NCI-H524 (cell line): ENCODE data around the gene FOXP1.

Source experiments
- DNase-seq, 2 experiments: peaks; one replicate each; lab custom pipeline; 2025; lab: John Stamatoyannopoulos, UW

The FOXP1 gene

GRCh38 chr3:71210257-71211007 is 373.1 kb downstream of the FOXP1 start:
- DNase-seq: no peak

- DNase-seq: no peak
Observed at GRCh38 chr3:71208211-71209095, 375.1 kb downstream of the FOXP1 start.

DNA sequence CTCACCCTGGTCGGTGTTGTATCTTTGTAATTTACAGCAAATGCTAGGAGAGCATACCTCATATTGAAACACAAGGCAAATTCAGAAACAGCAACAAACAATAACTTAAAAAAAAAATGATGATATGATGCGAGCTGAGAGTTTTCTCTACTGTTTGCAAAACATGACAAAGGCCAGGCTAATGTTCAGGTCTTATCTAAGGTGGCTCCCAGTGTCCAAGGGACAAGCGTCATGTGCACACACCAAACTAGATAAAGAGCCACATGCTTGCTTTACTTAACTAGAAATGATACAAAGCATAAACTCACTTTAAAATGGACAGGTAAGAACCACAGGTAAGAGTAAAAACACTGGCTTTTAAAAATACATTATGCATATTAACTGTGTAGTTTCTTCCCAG is 375.9 kb downstream of the FOXP1 start:
- DNase-seq: no peak

GRCh38 chr3:71206305-71207165 is 377.0 kb downstream of the FOXP1 start:
- no peak for DNase-seq

DNA sequence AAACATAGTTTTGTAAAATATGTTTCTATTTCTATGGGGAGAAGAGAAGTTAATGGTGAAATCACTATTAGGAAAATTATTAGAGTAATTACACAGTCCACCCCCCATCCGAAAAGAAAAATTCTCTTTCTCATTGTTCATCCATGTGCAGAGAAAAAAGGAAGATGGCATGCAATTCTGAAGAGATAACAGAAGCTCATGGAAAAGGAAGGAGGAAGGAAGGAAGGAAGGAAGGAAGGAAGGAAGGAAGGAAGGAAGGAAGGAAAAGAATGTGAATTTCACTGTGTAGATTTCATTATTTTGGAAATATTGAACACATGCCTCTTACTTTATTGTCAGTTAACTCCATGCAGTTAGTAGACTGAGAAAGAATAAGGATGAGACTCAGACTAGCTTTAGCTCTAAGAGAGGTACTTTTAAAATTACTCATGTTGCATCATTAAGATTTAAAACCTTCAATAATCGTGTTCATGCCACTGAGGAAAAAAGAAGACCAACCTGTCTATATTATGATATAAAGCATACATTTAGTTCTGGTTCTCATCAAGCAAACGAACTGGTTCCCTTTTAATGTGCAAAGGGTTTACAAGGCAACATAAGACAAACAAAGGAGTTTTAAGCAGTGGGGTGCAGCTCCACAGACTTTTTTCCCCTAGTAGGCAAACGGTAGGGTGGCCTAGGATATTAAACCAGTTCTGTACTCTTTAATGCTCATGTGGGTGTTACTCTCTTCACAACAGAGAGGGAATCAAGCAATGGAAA is 379.6 kb downstream of the FOXP1 start:
- DNase-seq: no peak

GRCh38 chr3:71202848-71203533 is 380.5 kb downstream of the FOXP1 start:
- DNase-seq: no peak

DNA sequence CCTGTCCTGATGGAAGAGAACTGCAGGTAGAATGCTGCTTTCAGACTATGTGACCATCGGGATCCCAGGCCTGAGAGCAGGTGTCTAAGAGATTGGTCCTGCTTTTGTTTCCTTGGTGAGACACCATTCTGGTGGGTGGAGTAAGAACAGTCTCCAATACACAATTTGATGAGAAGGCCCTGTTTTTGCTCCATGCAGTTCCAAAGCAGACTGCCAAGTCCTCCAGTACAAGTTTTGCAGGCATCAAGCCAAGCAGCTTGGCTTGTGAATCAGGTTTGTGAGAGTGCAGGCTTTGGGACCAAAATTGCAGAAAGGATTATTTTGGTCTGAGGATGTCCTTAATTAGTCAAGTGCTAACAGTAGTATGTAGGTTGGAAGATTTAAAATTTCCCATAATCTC is 381.6 kb downstream of the FOXP1 start:
- DNase-seq: peak in 1 of 2 experiments; percentile 18

DNA sequence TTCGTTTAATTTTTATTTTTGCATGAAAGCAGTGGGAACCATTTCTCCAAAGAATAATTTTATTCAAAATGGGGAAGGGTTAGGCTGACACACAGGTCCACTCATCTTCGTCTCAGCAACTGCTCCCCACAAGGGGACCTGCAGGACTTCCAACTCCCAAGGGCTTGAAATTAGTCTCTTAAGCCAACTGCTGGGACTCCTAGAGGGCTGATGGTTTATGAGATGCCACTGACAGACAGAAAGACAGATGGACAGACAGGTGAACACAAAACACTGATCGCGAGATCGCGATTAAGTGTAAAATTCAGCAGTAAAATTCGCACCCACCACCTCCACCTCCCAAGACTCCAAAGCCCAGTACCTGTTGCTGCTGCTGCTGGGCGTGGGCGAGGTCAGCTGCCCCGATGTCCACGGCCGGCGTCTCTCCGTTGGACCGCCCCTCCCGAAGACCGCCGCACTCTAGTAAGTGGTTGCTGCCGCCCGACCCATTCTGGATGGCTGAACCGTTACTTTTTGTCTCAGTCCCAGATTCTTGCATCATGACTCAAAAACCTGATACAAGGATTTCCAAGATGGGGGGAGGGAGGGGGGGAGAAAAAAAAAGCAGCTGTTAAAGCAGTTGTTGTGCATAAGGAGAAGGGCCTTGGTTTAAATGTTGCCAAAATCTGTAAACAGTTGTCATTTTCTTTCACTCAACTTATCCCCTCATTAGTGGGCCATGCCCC is 385.5 kb downstream of the FOXP1 start:
- no peak for DNase-seq

- DNase-seq: no peak
Observed at GRCh38 chr3:71195492-71195891, 388.0 kb downstream of the FOXP1 start.

- DNase-seq: no peak
Observed at GRCh38 chr3:71194785-71195184, 388.7 kb downstream of the FOXP1 start.

GRCh38 chr3:71191031-71191482 is 392.5 kb downstream of the FOXP1 start:
- no peak for DNase-seq

DNA sequence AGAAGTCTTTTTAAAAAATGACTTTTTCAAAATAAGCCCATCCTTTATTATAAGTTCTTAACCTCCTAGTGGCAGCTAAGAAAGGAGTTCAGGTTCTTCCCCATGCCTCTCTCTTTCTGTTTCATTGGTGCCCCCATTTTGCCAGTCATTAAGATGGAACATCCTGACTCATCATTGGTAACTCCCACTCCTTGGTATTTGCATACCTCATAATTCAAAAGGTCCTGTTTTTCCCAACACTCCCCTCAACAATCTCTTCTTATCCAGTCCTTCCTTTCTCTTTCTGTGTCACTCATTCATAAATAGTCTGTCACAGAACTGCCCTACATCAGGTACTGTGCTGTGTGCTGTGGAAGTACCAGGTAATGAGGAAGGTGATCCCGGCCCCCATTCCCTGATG is 394.0 kb downstream of the FOXP1 start:
- DNase-seq: no peak

DNA sequence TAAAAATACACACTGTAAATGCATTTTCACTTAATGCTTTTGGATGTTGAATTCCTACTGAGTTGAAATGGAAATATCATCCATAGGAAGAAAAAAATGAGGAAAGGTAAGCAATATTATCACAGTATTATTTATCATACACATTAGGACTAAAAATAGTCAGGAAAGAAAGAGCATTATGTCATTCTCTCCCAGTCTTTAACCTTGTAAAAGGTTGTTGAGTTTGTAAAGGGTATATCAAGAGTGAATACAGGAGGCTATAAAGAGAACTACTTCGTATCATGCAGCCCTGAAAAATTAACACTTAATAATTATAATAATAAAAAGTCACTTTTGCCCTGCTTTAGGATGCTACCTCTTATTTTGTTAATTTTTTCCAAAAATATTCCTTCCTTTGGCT is 395.8 kb downstream of the FOXP1 start:
- no peak for DNase-seq

GRCh38 chr3:71186801-71187200 is 396.7 kb downstream of the FOXP1 start:
- DNase-seq: no peak

GRCh38 chr3:71185733-71186455 is 397.6 kb downstream of the FOXP1 start:
- peak in 1 of 2 experiments; percentile 25 for DNase-seq

GRCh38 chr3:71184252-71184651 is 399.3 kb downstream of the FOXP1 start:
- no peak for DNase-seq

DNA sequence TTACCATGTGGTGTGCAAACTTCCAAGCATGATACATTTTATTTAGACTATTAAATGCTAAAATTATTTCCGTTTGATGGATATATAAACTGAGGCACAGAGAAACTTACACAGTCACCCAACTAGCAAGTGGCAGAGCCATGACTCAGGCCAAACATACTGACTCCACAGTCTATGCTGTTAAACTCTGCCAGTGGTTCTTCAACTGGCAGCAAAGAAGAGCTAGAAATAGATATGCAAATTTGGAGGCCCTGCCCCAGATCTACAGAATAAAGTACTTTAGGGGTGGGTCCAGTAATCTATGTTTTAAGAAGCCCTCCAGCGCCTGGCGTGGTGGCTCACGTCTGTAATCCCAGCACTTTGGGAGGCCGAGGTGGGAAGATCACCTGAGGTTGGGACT is 400.0 kb downstream of the FOXP1 start:
- DNase-seq: no peak

- no peak for DNase-seq
Observed at GRCh38 chr3:71180524-71180923, 403.0 kb downstream of the FOXP1 start.

- DNase-seq: peak in 1 of 2 experiments; percentile 26
Observed at GRCh38 chr3:71177375-71177774, 406.2 kb downstream of the FOXP1 start.
